ENCODE results near the gene VDR.

Gene VDR

GRCh38 chr12:47938594-47938993 is 33.8 kb upstream of the VDR start:
- Histone ChIP-seq H3K79me2 (ENCODE audit: low read length) (no peaks in the 10 kb centered on the region), H3K4me1 (ENCODE audit: low read length) (no peaks in the 10 kb centered on the region), H3K9ac (ENCODE audit: low read length) (no peak overlapping the region), H4K20me1 (ENCODE audit: insufficient read depth, low read length) (no peaks in the 10 kb centered on the region), H3K36me3 (replicated peaks; ENCODE audit: low read depth, low read length) (no peaks in the 10 kb centered on the region), H3K27ac (ENCODE audit: low read length) (no peak overlapping the region), H3K4me3 (ENCODE audit: low read length) (no peak overlapping the region), H2AFZ (ENCODE audit: low read depth, low read length) (no peak overlapping the region), H3K4me2 (ENCODE audit: low read length) (no peak overlapping the region), H3K9me3 (ENCODE audit: insufficient read depth, low read length) (no peaks in the 10 kb centered on the region), H3K27me3 (ENCODE audit: low read depth, low read length) (peaks cover 5% of the 10 kb centered on the region; the same call in 1 of the 2 replicates)
- TF ChIP-seq EZH2phosphoT487 (IDR thresholded peaks at IDR 0.05; ENCODE audit: low read depth) = no peak
- no peak for TF ChIP-seq CTCF (IDR thresholded peaks at IDR 0.05; ENCODE audit: low read depth, low read length)

DNA sequence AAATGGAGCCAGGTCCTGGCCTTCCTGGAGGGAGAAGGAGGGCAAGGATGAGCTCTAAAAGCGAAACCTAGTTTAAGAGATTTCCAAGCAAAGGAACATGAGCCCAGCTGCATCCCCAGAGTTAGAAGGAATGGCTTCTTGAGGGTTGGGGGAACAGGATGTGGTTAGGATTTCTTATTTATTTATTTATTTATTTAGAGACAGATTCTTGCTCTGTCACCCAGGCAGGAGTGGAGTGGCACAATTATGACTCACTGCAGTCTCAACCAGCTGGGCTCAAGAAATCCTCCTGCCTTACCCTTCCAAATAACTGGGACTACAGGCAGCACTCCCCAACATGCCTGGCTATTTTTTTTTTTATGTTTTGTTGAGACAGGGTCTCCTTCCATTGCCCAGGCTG is 33.3 kb upstream of the VDR start:
- no peaks in the 10 kb centered on the region for H3K79me2 ChIP-seq (ENCODE audit: low read length)
- no peak overlapping the region for H3K9ac ChIP-seq (ENCODE audit: low read length)
- TF ChIP-seq EZH2phosphoT487 (IDR thresholded peaks at IDR 0.05; ENCODE audit: low read depth) (no peak), CTCF (IDR thresholded peaks at IDR 0.05; ENCODE audit: low read depth, low read length) (no peak)
- H3K36me3 ChIP-seq (replicated peaks; ENCODE audit: low read depth, low read length) = no peaks in the 10 kb centered on the region
- no peak overlapping the region for H3K27ac ChIP-seq (ENCODE audit: low read length)
- no peak overlapping the region for H3K4me2 ChIP-seq (ENCODE audit: low read length)
- no peaks in the 10 kb centered on the region for H3K4me1 ChIP-seq (ENCODE audit: low read length)
- no peaks in the 10 kb centered on the region for H3K9me3 ChIP-seq (ENCODE audit: insufficient read depth, low read length)
- no peak overlapping the region for H3K4me3 ChIP-seq (ENCODE audit: low read length)
- peaks cover 5% of the 10 kb centered on the region; the same call in 1 of the 2 replicates for H3K27me3 ChIP-seq (ENCODE audit: low read depth, low read length)
- H2AFZ ChIP-seq (ENCODE audit: low read depth, low read length) = no peak overlapping the region
- H4K20me1 ChIP-seq (ENCODE audit: insufficient read depth, low read length) = no peaks in the 10 kb centered on the region

DNA sequence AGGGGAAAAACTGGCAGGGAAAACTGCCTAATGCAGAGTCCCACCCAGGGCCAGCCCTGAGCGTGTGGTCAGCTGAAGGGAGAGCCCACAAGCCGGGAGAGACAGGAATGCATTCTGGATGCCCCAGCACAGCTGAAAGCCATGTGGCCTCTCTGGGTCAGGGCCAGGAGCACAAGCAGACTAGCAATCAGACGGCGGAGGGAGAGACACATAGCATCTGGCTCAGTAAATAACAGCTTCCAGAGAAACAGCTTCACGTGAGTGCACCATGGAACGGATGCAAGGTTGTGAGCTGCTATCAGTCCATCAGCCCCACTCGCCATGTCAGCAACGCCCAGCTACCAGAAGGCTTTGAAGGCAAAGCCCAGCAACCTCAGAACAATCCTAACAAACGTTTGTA is 30.4 kb upstream of the VDR start:
- Histone ChIP-seq H3K4me1 (ENCODE audit: low read length) (no peaks in the 10 kb centered on the region), H3K79me2 (ENCODE audit: low read length) (no peaks in the 10 kb centered on the region), H3K9me3 (ENCODE audit: insufficient read depth, low read length) (no peaks in the 10 kb centered on the region), H3K4me3 (ENCODE audit: low read length) (no peak overlapping the region), H3K4me2 (ENCODE audit: low read length) (no peak overlapping the region), H4K20me1 (ENCODE audit: insufficient read depth, low read length) (no peaks in the 10 kb centered on the region), H2AFZ (ENCODE audit: low read depth, low read length) (no peak overlapping the region), H3K36me3 (replicated peaks; ENCODE audit: low read depth, low read length) (no peaks in the 10 kb centered on the region), H3K27me3 (ENCODE audit: low read depth, low read length) (peaks cover 7% of the 10 kb centered on the region), H3K9ac (ENCODE audit: low read length) (no peak overlapping the region), H3K27ac (ENCODE audit: low read length) (no peak overlapping the region)
- no peak for TF ChIP-seq CTCF (IDR thresholded peaks at IDR 0.05; ENCODE audit: low read depth, low read length)
- no peak for TF ChIP-seq EZH2phosphoT487 (IDR thresholded peaks at IDR 0.05; ENCODE audit: low read depth)

DNA sequence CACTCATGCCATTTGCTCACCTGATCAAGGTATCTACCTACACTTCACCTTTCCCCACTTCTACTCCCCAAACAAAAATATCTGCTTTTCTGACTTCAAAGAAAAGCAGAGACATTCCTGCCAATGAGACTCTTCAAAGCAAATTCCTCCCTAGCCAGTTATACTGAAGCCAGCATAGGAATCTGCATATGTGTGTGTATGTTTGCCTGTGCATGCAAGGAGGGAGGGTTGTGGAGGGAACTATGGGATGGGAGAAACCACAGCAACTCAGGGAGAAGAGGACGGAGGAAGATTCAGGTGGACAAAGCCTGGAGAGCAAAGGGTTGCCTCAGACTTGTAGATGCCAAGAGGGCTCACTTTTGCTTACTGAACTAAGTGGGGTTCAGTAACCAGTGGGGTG is 26.4 kb upstream of the VDR start:
- Histone ChIP-seq H3K9me3 (ENCODE audit: insufficient read depth, low read length) (no peaks in the 10 kb centered on the region), H3K79me2 (ENCODE audit: low read length) (no peaks in the 10 kb centered on the region), H3K9ac (ENCODE audit: low read length) (no peak overlapping the region), H4K20me1 (ENCODE audit: insufficient read depth, low read length) (no peaks in the 10 kb centered on the region), H3K27ac (ENCODE audit: low read length) (no peak overlapping the region), H2AFZ (ENCODE audit: low read depth, low read length) (no peak overlapping the region), H3K4me3 (ENCODE audit: low read length) (no peak overlapping the region), H3K27me3 (ENCODE audit: low read depth, low read length) (peaks cover 21% of the 10 kb centered on the region), H3K36me3 (replicated peaks; ENCODE audit: low read depth, low read length) (no peaks in the 10 kb centered on the region), H3K4me2 (ENCODE audit: low read length) (no peak overlapping the region), H3K4me1 (ENCODE audit: low read length) (no peaks in the 10 kb centered on the region)
- TF ChIP-seq CTCF (IDR thresholded peaks at IDR 0.05; ENCODE audit: low read depth, low read length) = no peak
- no peak for TF ChIP-seq EZH2phosphoT487 (IDR thresholded peaks at IDR 0.05; ENCODE audit: low read depth)
